ENCODE results near the gene C1orf159.
"Not testable (repeated sequence)": the region's sequence is repeated elsewhere in the genome, so short reads cannot be mapped to it uniquely, and the experiment has no call there.

C1orf159 gene

DNA sequence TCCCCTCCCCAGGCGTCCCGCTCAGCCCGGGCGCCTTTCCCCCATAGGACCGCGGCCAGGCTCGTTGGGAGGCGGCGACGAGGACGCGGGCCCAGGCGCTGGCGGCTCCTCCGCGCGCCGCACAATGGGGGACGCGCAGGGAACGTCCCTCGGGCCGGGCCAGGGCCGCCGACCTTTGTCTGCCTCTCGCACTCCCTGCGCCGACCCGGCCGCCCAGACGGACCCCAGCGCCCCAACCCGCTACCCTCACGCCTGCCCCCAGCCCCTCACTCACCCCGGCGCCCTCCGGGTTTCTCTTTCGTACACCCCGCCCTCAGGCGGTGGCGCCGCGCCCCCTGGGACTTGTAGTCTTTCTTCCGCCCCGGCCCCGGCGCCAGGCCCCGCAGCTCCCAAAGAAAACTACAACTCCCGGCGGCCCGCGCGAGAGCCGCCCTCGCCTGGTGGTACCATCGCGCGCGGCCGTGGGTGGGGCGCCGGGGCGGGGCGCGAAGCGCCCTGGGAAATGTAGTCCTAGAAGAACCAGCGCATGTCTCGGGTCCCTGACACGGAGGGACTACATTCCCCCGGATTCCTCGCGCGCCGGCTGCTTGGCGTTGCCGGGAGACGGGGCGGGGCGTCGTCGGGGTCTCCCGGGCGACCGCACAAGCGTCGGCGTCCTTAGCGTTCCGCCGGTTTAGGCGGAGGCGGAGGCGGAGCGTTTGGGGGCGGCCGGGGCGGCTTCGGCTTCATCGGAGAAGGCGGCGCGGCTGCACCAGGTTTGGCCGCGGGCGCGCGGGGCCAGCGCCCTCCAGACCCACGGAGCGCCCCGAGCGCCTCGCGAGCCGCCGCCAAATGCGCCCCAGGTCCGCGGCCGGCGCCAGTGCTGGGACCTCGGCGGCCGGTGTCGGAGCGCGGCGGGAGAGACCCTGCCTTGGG lies at the start of gene C1orf159:
C1orf159 (minus strand) TSS at position 304 of the 915 bp plus-strand sequence. CDS start 24,546 bp downstream, outside the sequence.
- peak; percentile 87 for DNase-seq (ENCODE audit: low read depth, low spot score)

DNA sequence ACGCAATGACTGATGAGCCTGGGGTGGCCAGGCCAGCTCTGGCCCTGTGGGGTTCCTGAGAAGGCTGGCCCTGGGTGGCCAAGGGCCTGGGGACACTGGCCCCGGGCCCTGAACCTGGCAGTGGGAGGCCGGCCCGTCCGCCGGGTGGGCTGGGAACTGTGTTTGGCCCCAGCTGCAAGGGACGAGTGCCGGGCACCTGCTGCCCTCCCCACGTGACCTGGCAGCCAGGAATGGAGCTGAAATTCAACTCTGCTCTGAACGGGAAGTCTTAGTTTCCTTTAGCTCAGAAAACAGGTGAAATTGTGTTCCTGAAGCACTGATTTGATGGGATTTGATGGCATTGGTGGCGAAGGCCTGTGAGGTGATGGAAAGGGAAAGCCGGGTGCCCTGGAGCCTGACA lies 49.6 kb upstream of the C1orf159 start:
- no peak for DNase-seq (ENCODE audit: low read depth, low spot score)

DNA sequence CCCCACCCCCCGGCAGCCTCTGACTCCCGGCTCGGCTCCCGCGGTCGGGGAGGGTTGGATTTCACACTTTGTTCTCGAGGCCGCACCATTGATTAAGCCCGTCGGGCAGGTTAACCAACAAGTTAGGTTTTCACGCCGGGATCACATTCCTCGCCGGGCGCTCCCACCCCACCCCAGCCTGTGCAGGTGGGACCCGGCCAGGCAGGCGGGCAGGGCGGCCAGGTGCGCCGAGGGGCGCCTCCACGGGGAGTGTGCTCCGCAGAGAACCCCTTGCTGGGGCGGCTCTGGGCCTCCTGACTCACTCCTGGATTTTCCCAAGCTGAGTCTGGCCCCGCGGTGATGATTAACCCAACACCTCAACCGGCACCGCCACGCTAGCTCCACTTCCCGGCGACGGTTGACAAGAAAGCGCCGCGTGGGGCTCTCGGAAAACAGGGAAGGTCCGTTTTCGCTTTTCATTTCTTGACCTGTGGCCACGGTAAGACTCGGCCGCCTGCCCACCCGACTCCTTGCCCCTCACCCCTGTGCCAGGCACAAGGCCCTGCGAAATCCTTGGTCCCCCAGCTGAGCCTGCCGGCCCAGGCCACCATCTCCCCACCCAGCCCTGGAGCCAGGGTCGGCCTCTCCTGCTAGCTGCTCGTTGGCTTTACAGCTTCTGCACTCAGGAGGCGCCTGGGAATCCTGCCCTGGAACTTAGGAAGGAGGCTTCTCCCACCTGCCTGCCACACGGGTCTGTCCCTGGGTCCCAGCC lies 49.0 kb upstream of the C1orf159 start:
- DNase-seq (ENCODE audit: low read depth, low spot score): no peak

DNA sequence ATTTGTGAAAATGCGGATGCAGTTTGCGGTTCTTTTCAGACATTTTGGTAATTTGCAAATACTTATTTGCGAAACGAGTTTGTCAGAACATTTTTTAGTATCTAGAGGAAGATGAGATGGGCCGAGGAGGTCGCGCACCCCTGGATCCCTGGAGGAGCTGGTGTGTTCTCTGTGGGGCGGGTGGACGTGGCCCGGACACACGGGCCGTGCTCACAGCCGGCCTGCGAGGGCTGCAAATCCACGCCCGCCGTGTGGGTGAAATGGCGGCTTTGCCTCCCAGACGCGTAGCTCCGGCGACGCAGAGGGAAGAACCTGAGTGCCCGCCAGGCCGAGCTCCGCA lies 48.4 kb upstream of the C1orf159 start:
- DNase-seq (ENCODE audit: low read depth, low spot score): no peak

DNA sequence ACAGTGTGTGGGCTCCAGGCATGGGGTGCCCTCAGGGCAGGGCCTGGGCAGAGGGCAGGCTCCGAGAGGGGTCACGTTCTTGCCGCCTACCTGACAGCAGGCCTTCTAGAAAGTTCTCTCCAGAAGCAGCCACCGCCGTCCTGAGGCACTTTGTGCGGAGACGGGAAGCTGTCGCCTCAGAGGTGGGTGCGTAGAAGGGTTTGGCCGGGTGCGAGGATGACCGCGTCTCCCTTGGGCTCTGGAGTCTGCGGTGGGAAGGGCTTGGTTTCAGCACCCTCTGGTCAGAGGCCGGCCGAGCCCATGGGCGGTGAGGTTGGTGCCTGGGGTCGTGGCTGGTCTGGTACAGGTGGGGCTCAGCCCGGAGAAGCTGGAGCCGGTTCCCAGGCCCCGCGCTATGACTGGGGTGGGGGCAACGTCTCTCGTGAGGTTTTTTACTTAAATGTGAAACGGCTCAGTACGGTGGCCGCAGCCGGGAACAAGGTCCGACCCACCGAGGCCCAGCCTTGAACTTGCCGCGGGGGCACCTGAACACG lies 47.7 kb upstream of the C1orf159 start:
- no peak for DNase-seq (ENCODE audit: low read depth, low spot score)

DNA sequence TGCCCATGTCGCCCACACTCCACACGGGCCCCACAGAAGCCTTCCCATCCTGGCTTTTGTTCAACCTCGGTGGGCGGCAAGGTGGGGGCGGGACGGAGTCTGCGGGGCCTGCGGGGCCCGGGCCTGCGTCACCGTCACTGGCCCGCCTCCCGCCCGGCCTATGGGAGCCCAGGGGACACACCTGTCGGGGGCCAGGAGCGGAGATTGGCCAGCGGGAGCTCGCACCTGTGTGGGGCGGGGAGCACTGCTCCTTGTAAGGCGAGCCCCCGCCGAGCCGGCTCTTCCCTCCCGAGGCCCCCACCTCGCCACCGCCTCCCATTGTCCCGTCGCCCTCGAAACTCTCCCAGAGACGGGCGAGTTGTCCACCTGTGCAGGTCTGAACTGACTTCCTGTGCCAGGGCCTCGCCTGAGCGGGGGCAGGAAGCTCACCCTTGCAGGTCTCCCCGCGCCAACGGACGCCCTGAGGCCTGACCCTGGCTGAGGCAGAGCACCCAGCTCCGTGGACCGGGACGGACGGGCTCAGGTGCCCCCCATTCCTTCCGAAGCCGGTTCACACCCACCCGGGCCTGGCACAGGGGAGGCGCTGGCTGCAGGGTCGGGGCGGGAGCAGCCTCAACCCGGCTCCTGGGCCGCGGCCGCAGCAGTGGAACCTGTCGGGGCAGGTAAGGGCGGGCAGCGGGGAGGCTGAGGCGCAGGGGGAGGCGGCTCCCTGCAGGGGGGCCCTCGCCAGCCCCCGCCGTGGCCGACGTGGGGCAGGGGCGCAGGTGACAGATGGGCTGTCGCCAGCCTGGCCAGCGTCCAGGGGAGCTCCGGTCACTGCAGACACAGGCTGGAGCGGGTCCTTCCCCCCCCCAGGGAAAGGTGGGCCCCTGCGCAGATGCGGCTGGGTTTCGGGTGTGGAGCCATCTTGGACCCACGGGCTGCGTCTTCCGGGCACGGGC lies 47.0 kb upstream of the C1orf159 start:
- DNase-seq (ENCODE audit: low read depth, low spot score): no peak

DNA sequence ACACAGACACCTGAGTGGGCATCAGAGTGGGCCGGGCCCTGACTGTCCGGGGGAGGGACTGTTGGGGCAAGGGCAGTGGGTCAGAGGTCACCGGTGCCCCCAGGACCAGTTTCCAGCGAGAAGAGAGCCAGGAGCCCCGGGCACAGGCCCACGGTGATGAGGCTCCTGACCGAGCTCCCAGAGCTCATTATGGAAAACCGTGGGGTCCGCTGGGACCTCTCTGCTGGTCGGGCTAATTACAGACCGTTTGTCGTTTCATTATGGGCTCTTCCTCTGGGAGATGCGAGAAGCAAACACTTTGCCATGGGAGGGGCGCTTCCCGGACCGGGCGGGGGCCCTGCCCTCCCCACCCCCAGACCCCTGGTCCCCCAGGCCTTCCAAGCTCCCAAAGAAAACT lies 45.8 kb upstream of the C1orf159 start:
- DNase-seq (ENCODE audit: low read depth, low spot score): no peak

DNA sequence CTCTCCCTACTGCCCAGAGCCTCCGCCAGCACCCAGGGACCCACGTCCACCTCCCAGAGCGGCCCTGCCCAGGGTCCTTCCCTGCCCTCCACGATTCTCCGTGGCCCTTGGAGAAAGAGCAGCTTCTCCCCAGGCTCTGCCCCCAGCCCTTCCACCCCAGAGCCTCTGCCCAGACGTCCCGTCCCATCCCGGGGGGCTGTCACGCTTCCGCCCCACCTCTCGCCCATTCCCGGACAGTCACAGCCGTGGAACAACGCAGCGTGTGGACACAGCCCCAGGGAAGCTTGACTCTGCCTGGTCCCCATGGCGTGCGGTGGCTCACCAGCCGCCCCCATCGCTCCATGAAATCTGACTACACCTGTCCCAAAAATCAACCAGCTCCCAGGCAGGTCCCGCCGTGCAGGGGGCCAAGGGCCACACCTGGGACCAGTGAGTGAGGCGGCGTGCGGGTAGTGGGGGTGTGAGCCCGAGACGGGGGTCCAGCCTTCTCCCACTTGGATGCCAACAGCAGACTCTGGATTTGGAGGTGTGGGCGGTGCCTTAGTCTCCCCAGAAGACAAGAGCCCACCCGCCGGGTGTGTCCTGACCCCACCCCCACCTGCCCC lies 45.3 kb upstream of the C1orf159 start:
- DNase-seq (ENCODE audit: low read depth, low spot score): no peak

DNA sequence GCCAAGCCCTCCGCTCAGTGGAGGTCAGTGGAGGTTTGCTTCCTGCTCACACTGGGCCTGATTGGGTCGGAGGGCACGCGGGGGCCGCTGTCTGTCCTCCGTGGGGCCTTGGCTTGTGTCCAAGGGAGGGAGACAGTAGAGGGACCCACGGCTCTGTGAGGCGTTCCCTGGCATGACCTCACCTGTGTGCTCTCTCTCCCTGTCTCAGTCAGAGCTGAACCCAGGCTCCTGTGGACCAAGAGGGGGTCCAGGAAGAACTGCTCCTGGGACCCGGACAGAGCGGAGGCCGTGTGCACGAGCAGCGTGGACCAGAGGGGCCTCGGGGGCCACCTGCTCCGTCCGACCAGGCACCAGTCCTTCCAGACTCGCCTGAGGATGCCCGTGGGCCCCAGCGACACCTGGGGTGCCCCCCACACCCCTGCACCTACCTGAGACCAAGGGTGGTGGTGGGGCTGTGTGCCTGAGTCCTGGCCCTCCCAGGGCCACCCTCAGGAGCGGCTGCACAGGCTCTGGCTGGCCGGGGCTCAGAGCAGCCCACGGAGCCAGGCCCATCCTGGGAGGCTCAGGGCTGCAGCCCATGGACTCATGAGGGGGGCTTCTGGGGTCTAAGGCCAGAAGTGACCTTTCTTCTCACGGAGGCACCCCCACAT lies 44.5 kb upstream of the C1orf159 start:
- no peak for DNase-seq (ENCODE audit: low read depth, low spot score)

DNA sequence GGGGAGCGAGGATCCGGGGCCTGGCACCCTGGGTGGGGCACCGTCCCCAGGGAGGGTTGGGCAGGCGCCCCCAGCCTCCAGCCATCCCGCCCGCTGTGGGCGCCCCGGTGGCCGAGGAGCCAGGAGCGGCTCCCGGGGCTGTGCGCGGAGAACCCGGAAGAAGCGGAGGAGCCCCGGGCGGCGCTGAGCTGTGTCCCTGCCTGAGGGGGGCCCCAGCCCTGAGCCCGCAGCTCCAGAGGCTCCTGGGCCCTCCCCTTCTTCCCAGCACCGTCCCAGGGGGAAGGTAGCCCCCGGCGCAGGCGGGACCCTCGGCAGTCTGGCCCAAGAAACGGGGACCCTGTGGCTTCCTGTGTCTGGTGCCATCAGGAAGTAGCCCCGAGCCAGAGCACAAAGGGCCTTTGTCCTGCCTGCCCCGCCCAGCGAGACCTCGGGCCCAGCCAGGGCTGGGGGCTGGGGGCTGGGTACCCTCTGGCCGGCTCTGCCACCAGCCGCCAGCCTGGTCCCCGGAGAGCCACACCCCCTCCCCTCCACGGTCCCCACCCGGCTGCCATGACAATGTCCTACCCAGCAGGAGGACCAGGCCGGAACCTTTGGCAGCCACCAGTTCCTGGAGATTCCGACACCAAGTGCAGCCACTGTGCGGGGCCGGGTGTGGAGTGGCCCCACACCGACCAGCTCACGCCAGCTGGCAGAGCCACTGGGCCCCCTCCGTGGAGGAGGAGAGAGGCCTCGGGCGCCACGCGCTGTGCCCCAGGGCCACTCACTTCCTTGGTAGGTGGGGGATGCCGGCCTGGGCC lies 42.2 kb upstream of the C1orf159 start:
- DNase-seq (ENCODE audit: low read depth, low spot score): no peak

DNA sequence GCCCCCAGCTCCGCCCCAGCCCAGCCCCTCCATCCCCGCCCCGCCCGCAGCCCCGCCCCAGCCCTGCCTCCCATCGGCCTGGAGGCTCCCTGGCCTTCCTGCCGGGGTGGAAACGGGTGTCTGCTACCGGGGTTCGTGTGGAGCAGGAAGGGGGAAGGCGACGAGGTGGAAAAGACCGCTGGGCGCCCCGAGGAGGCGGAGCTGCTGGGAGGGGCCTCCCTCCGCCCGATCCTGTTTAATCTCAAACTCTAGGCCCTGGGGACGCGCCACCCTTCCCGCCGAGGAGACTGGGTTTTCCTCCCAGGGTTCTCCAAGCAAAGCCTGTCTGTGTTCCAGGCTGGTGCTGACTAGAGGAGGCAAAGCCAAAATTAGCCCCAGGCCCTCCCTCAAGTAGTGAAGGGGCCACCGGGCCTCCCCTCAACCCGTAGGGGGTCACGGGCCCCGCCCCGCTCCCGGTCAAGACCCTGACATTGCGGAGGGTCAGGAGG lies 41.6 kb upstream of the C1orf159 start:
- no peak for DNase-seq (ENCODE audit: low read depth, low spot score)

DNA sequence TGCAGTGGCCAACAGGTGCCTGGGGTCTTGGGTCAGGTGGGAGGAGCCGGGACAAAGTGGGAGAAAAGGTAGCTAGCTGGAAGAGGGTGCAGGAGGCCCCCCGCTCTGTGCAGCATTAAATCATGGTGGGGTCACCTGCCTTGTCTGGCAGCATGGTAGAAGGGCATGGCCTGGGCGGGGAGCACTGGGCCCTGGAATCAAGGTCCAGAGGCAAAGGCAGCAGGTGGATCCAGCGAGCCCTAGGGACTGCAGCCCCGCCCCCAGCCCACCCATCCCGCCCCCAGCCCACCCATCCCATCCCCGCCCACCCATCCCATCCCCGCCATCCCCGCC lies 41.1 kb upstream of the C1orf159 start:
- no peak for DNase-seq (ENCODE audit: low read depth, low spot score)

DNA sequence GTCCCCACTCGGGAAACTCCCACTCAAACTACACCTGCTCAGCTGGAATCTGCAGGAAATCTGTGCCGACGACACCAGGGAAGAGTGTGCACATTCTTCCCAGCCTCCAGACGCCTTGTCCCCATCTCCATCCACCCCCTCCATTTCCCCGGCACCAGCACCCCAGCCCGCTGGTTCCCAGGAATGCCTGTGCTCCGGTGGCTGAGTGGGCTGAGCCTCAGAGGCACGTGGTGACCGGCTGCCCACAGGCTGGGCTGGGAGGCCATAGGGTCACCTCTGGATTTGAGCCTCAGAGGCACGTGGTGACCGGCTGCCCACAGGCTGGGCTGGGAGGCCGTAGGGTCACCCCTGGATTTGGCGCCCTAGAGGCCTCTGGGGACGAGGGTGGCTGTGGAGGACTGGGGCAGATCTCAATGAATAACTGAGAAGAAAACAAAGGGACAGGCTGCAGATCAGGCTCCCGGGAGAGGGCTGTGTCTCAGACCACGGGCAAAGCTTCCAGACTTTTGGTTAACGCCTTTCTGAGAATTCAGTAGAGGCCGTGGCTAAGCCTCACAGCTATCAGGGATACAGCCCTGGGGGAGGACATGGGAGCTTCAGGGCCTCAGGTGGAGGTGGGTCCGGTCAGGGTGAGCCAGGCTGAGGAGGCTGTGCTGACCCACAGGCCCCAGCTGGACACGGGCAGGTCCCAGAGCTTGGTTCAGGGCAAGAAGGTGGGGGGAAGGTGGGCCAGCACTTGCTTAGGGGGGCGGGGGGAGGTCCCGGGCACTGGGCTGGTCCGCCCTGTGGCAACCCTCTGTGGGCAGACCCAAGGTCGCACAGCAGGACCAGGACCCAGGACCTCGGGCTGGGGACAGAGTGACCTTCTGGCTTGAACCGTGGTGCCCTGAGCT lies 40.5 kb upstream of the C1orf159 start:
- DNase-seq (ENCODE audit: low read depth, low spot score): no peak

DNA sequence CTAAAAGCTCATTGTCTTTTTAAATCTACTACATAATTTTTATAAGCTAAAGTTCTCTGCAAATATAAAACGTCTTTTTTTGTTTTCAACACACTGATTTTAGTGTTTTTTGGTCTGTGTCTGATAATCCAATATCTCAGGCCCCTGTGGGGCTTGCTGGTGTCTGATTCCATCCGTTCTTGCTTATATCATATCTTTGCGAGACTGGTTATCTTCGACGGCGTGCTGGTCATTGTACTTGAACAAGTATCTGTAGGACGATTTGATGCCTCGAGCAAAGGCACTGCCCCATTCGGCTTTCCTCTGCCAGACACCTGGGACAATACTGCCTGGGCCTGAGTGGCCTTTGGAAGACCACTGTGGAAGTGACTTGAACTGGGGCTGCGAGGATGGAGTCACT lies 39.4 kb upstream of the C1orf159 start:
- DNase-seq (ENCODE audit: low read depth, low spot score): no peak

DNA sequence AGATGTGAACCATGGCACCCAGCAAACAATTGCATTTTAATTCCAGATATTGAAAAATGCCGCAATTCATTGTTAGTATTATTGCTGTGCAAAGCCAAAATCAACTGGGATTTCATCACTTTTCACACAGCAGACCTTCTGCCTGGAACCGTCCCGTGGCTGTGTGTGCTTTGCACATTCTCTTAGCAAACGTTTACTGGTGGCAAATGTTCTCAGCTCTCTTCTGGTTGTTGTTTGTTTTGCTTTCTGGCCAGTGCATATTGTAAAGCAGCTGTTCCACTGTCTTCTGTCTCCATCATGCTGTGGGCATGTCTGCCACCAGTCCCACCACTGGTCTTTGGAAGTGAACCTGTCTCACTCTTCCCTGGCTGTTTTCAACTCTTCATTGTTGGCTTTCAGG lies 38.0 kb upstream of the C1orf159 start:
- DNase-seq (ENCODE audit: low read depth, low spot score): no peak

DNA sequence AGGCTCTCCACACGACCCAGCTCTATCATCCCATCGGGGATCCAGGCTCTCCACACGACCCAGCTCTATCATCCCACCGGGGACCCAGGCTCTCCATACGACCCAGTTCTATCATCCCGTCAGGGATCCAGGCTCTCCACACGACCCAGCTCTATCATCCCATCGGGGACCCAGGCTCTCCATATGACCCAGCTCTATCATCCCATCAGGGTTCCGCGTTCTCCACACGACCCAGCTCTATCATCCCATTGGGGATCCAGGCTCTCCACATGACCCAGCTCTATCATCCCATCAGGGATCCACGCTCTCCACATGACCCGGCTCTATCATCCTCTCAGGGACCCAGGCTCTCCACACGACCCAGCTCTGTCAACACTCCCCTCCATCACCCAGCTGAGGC lies 37.3 kb upstream of the C1orf159 start:
- DNase-seq (ENCODE audit: low read depth, low spot score): not testable (repeated sequence)

DNA sequence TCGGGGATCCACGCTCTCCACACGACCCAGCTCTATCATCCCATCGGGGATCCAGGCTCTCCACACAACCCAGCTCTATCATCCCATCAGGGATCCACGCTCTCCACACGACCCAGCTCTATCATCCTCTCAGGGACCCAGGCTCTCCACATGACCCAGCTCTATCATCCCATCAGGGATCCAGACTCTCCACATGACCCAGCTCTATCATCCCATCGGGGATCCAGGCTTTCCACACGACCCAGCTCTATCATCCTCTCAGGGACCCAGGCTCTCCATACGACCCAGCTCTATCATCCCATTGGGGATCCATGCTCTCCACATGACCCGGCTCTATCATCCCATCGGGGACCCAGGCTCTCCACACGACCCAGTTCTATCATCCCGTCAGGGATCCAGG lies 36.5 kb upstream of the C1orf159 start:
- DNase-seq (ENCODE audit: low read depth, low spot score): not testable (repeated sequence)

DNA sequence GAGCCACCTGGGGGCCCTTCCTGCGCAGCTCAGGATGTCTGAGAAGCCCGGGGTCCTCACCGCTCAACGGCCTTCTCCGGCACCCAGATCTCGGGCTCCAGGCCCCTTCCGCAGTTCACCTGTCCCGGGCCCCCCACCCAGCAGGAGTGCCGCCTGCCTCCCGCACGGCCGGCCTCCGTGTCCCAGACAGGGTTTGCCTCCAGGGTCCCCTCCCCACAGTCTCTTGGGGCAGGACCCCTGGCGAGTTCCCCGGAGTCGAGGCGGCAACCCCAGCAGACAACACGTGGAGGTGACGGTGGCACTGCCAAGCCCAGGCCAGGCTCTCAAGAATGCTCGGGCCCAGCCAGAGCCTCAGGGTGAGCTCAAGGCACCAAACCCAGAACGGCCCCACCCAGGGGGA lies 35.4 kb upstream of the C1orf159 start:
- no peak for DNase-seq (ENCODE audit: low read depth, low spot score)

DNA sequence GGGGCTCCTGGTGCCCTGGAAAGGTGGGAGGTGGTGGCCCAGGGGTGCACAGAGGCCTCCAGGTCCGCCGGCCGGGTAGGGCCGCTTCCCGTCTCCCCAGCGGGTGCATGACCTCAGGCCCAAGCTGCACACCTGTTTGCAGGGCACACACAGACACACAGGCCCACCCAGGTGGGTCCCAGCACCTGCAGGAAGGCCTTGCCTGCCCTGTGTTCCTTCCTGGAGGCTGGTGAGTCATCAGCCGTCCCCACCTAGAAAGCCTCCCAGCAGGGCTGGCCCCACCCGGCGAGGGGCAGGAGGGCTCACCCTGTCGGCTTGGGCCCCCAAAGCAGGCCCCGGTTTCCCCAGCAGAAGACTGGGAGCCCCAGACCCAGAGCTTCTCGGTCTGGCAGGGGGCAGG lies 34.2 kb upstream of the C1orf159 start:
- no peak for DNase-seq (ENCODE audit: low read depth, low spot score)
